GM18520 (cell line): ENCODE data around the gene TARBP2.

ENCODE experiments used
- ATAC-seq: cut with Tn5 transposase; IDR thresholded peaks from one replicate; pipeline ENCODE4 v1.9.1; 2021; ENCODE audit not compliant: unreplicated experiment

The TARBP2 gene

GRCh38 chr12:53552361-53553327 is 51.6 kb downstream of the TARBP2 start:
- ATAC-seq = no peak
